H1 (cell line): ENCODE measurements around the gene SMIM1. TPM values are rescaled to one million over a fixed set of nuclear protein-coding genes. Genes with fewer than 3 reads are reported as not detected.

Source experiments
- CTCF ChIA-PET: fragments of 300-600 bp; sonication (Branson Sonifier 250); formaldehyde crosslinking; loops from one replicate; lab custom pipeline; 2021; ENCODE audit not compliant: partially characterized antibody; lab: Charles Lee
- POLR2A ChIA-PET: fragments of 300-600 bp; sonication (Branson Sonifier 250); formaldehyde crosslinking; loops from one replicate; lab custom pipeline; 2021; ENCODE audit warnings: inconsistent platforms; ENCODE audit not compliant: partially characterized antibody; lab: Charles Lee
- DNase-seq, 2 experiments: peaks; one replicate each; pipeline versions ENCODE4 v3.0.0 to v3.0.0-alpha.2; 2010 to 2022; ENCODE audit warnings: low spot score in 2 of 2, low read depth in 1 of 2, mixed read lengths in 1 of 2
- FAIRE-seq: peaks from 2 replicates; lab custom pipeline; 2011; peaks lifted over from hg19 to GRCh38; lab: Jason Lieb, UNC
- H2AFZ ChIP-seq: 2 replicates; pipeline ENCODE4 v1.8.1; 2012; ENCODE audit warnings: low read length, inconsistent platforms
- H2AK5ac ChIP-seq: 2 replicates; pipeline ENCODE4 v1.6.1; 2013; ENCODE audit warnings: low read depth, low read length
- H2BK120ac ChIP-seq: replicated peaks from 2 replicates; pipeline ENCODE3; 2013; ENCODE audit warnings: low read depth, low read length, inconsistent platforms
- H2BK12ac ChIP-seq: 2 replicates; pipeline ENCODE4 v1.6.1; 2013; ENCODE audit warnings: low read depth, low read length
- H2BK15ac ChIP-seq: 2 replicates; pipeline ENCODE4 v1.6.1; 2013; ENCODE audit warnings: low read length
- H2BK20ac ChIP-seq: 2 replicates; pipeline ENCODE4 v1.6.1; 2013; ENCODE audit warnings: low read length
- H2BK5ac ChIP-seq: 2 replicates; pipeline ENCODE4 v1.6.1; 2013; ENCODE audit warnings: low read depth, low read length
- H3K14ac ChIP-seq: 2 replicates; pipeline ENCODE4 v1.6.1; 2013; ENCODE audit warnings: inconsistent platforms; ENCODE audit not compliant: insufficient read length
- H3K18ac ChIP-seq: 2 replicates; pipeline ENCODE4 v1.6.1; 2013; ENCODE audit warnings: low read length; ENCODE audit errors: extremely low read depth
- H3K23ac ChIP-seq: 2 replicates; pipeline ENCODE4 v1.6.1; 2013; ENCODE audit warnings: inconsistent platforms; ENCODE audit not compliant: insufficient read length
- H3K23me2 ChIP-seq: 2 replicates; pipeline ENCODE4 v1.6.1; 2013; ENCODE audit warnings: low read depth, low read length
- H3K27ac ChIP-seq: 2 replicates; pipeline ENCODE4 v1.6.1; 2011; ENCODE audit warnings: low read depth, low read length, inconsistent platforms
- H3K27me3 ChIP-seq, 4 experiments: replicated peaks in 1 of 4; 1 replicate in 1 of 4; 2 replicates in 3 of 4; pipeline versions ENCODE4 v1.6.1 to v1.8.1; 2011 to 2013; ENCODE audit warnings: low read length in 3 of 4, mild to moderate bottlenecking in 3 of 4, inconsistent platforms in 2 of 4, mixed read lengths in 2 of 4, moderate library complexity in 1 of 4; ENCODE audit not compliant: control insufficient read depth in 3 of 4, insufficient read depth in 3 of 4; ENCODE audit errors: extremely low read depth in 1 of 4
- H3K36me3 ChIP-seq, 4 experiments: 2 replicates each; pipeline versions ENCODE4 v1.6.1 to v1.8.1; 2011 to 2013; ENCODE audit warnings: mild to moderate bottlenecking in 4 of 4, low read length in 3 of 4, moderate library complexity in 2 of 4, control low read depth in 1 of 4, inconsistent platforms in 1 of 4; ENCODE audit not compliant: insufficient read depth in 4 of 4, control insufficient read depth in 2 of 4
- H3K4ac ChIP-seq: replicated peaks from 2 replicates; pipeline ENCODE3; 2013; ENCODE audit warnings: low read length, low read depth, mixed read lengths, inconsistent platforms; ENCODE audit not compliant: insufficient read length
- H3K4me1 ChIP-seq, 4 experiments: replicated peaks in 1 of 4; 1 replicate in 1 of 4; 2 replicates in 3 of 4; pipeline versions ENCODE4 v1.6.1 to v1.8.1; 2011 to 2013; ENCODE audit warnings: low read length in 3 of 4, inconsistent platforms in 2 of 4, mixed read lengths in 1 of 4; ENCODE audit not compliant: insufficient read depth in 4 of 4, control insufficient read depth in 3 of 4
- H3K4me2 ChIP-seq, 2 experiments: 2 replicates each; pipeline versions ENCODE4 v1.6.1 to v1.8.1; 2011 to 2013; ENCODE audit warnings: low read depth in 2 of 2, low read length in 2 of 2, control low read depth in 1 of 2, inconsistent platforms in 1 of 2, mild to moderate bottlenecking in 1 of 2; ENCODE audit not compliant: insufficient read depth in 1 of 2
- H3K4me3 ChIP-seq, 4 experiments: fragments of 200-600, 300-600 bp in 1 of 4; sonication (generic), shearing (Covaris generic), sonication (Bioruptor Twin) in 1 of 4; 2 replicates each; pipeline versions ENCODE4 v1.5.1 to v1.8.1; 2011 to 2016; ENCODE audit warnings: low read length in 4 of 4, low read depth in 3 of 4, control low read depth in 2 of 4, inconsistent platforms in 2 of 4, mild to moderate bottlenecking in 2 of 4, mixed read lengths in 1 of 4, moderate library complexity in 1 of 4; ENCODE audit not compliant: insufficient read depth in 2 of 4; ENCODE audit errors: extremely low read depth in 1 of 4
- H3K56ac ChIP-seq: replicated peaks from 2 replicates; pipeline ENCODE3; 2013; ENCODE audit warnings: low read depth, mild to moderate bottlenecking, mixed read lengths, low read length, inconsistent platforms; ENCODE audit not compliant: insufficient read length
- H3K79me1 ChIP-seq: 2 replicates; pipeline ENCODE4 v1.6.1; 2013; ENCODE audit warnings: low read depth, low read length, control low read depth
- H3K79me2 ChIP-seq, 2 experiments: 2 replicates each; pipeline versions ENCODE4 v1.6.1 to v1.8.1; 2012 to 2013; ENCODE audit warnings: low read length in 2 of 2, mild to moderate bottlenecking in 2 of 2, inconsistent platforms in 1 of 2; ENCODE audit not compliant: insufficient read depth in 2 of 2, control insufficient read depth in 1 of 2
- H3K9ac ChIP-seq, 4 experiments: replicated peaks in 1 of 4; 1 replicate in 1 of 4; 2 replicates in 3 of 4; pipeline versions ENCODE4 v1.6.1 to v1.8.1; 2011 to 2013; ENCODE audit warnings: low read depth in 3 of 4, low read length in 3 of 4, control low read depth in 2 of 4, mild to moderate bottlenecking in 2 of 4, moderate library complexity in 2 of 4, inconsistent platforms in 1 of 4; ENCODE audit errors: extremely low read depth in 1 of 4
- H3K9me3 ChIP-seq, 2 experiments: 2 replicates each; pipeline versions ENCODE4 v1.6.1 to v1.8.1; 2012 to 2013; ENCODE audit warnings: mild to moderate bottlenecking in 2 of 2, moderate library complexity in 2 of 2, control low read depth in 1 of 2, inconsistent platforms in 1 of 2, low read depth in 1 of 2, low read length in 1 of 2, mixed read lengths in 1 of 2; ENCODE audit not compliant: insufficient read depth in 2 of 2
- H4K20me1 ChIP-seq, 2 experiments: replicated peaks in 1 of 2; 2 replicates each; pipeline versions ENCODE3 to v1.8.1; 2011 to 2013; ENCODE audit warnings: inconsistent platforms in 2 of 2, low read length in 2 of 2, mild to moderate bottlenecking in 1 of 2; ENCODE audit not compliant: insufficient read depth in 2 of 2, control insufficient read depth in 1 of 2
- H4K5ac ChIP-seq: 2 replicates; pipeline ENCODE4 v1.6.1; 2013; ENCODE audit warnings: low read length, low read depth, mixed read lengths, inconsistent platforms; ENCODE audit not compliant: insufficient read length
- H4K8ac ChIP-seq: 2 replicates; pipeline ENCODE4 v1.8.0; 2013; ENCODE audit warnings: mild to moderate bottlenecking, moderate library complexity, low read length, inconsistent platforms; ENCODE audit not compliant: insufficient read depth; ENCODE audit errors: extremely low read depth
- H4K91ac ChIP-seq: replicated peaks from 2 replicates; pipeline ENCODE3; 2013; ENCODE audit warnings: low read length, mixed read lengths, inconsistent platforms; ENCODE audit not compliant: insufficient read length
- CBX5 ChIP-seq: fragments of 300-800, 300-1000 bp; sonication (generic); IDR thresholded peaks from 2 replicates; pipeline ENCODE4 v1.7.1; 2016; ENCODE audit warnings: antibody characterized with exemption, low read length, low read depth
- CBX8 ChIP-seq: fragments of 300-800, 300-1000 bp; sonication (generic); IDR thresholded peaks from 2 replicates; pipeline ENCODE4 v1.7.1; 2016; ENCODE audit warnings: low read depth, low read length, borderline replicate concordance
- MAFK ChIP-seq: IDR thresholded peaks from 2 replicates; pipeline ENCODE4 v1.6.1; 2012; ENCODE audit warnings: low read depth, mild to moderate bottlenecking, improper control_type of control experiment, low read length
- POLR2A ChIP-seq, 2 experiments: IDR thresholded peaks; 1 replicate in 1 of 2; 2 replicates in 1 of 2; pipeline ENCODE4 v1.6.1; 2011; ENCODE audit warnings: low read depth in 2 of 2, low read length in 2 of 2, mild to moderate bottlenecking in 2 of 2; ENCODE audit errors: control extremely low read depth in 1 of 2
- POLR2AphosphoS5 ChIP-seq: IDR thresholded peaks from 2 replicates; pipeline ENCODE4 v1.6.1; 2011; ENCODE audit warnings: low read depth, low read length
- RBBP5 ChIP-seq: IDR thresholded peaks from 2 replicates; pipeline ENCODE4 v1.7.1; 2012; ENCODE audit warnings: low read depth, mild to moderate bottlenecking, inconsistent platforms, low read length, moderate library complexity, borderline replicate concordance
- RFX5 ChIP-seq: IDR thresholded peaks from 2 replicates; pipeline ENCODE4 v1.6.1; 2011; ENCODE audit warnings: low read depth, low read length, improper control_type of control experiment, borderline replicate concordance
- RXRA ChIP-seq: IDR thresholded peaks from 2 replicates; pipeline ENCODE4 v1.6.1; 2011; ENCODE audit warnings: low read depth, mild to moderate bottlenecking, low read length, moderate library complexity; ENCODE audit not compliant: insufficient read depth
- SIRT6 ChIP-seq: IDR thresholded peaks from one replicate; pipeline ENCODE4 v1.7.1; 2012; ENCODE audit warnings: low read length, inconsistent platforms
- SP1 ChIP-seq: IDR thresholded peaks from 2 replicates; pipeline ENCODE4 v1.6.1; 2011; ENCODE audit warnings: low read depth, low read length
- TEAD4 ChIP-seq: IDR thresholded peaks from 2 replicates; pipeline ENCODE4 v1.6.1; 2012; ENCODE audit warnings: low read depth, low read length, inconsistent platforms, mixed read lengths
- ZNF274 ChIP-seq: IDR thresholded peaks from 2 replicates; pipeline ENCODE4 v1.7.0; 2012; ENCODE audit warnings: low read length, borderline replicate concordance; ENCODE audit errors: extremely low read depth
- WGBS, 2 experiments: shearing (Covaris generic) in 1 of 2; methylation state at CpG; one replicate each; pipeline versions ENCODE4 v1.1.6 to v1.1.7; 2013 to 2015; ENCODE audit warnings: low lambda C conversion rate in 2 of 2, mixed read lengths in 2 of 2, inconsistent platforms in 1 of 2, low coverage in 1 of 2, missing lambda C conversion rate in 1 of 2; ENCODE audit not compliant: insufficient replicate concordance in 2 of 2, insufficient coverage in 1 of 2, insufficient read length in 1 of 2; ENCODE audit errors: extremely low coverage in 1 of 2, missing lambda C conversion rate in 1 of 2; 5-methylcytosine and 5-hydroxymethylcytosine counted together
- polyA plus RNA-seq, 7 experiments: library from polyadenylated mRNA; depleted of rRNA in 3 of 7; stranded (reverse) in 5 of 7; unstranded in 2 of 7; fragments of >200 nt in 5 of 7; fragments of 200-250 nt in 2 of 7; gene quantifications; 1 replicate in 5 of 7; 2 replicates in 1 of 7; 4 replicates in 1 of 7; pipeline versions ENCODE4 v1.2.1 to v1.2.3, GENCODE V29; 2011 to 2013; ENCODE audit warnings: missing spikeins in 2 of 7, mixed read lengths in 2 of 7
- total RNA-seq: library from RNA; stranded (reverse); fragmentation: NEBNext Ultra II Directional; extraction: Animal tissue kit (Norgen Biotek cat#: 25700); gene quantifications from 2 replicates; pipeline ENCODE4 v1.2.1, GENCODE V29; 2021

Gene SMIM1
- total and polyA plus RNA-seq, 2 of the 8 experiments (the other 6 are each of a cell fraction or from before 2014, with no cell fraction given) = 7.7 to 9.7 TPM

DNA sequence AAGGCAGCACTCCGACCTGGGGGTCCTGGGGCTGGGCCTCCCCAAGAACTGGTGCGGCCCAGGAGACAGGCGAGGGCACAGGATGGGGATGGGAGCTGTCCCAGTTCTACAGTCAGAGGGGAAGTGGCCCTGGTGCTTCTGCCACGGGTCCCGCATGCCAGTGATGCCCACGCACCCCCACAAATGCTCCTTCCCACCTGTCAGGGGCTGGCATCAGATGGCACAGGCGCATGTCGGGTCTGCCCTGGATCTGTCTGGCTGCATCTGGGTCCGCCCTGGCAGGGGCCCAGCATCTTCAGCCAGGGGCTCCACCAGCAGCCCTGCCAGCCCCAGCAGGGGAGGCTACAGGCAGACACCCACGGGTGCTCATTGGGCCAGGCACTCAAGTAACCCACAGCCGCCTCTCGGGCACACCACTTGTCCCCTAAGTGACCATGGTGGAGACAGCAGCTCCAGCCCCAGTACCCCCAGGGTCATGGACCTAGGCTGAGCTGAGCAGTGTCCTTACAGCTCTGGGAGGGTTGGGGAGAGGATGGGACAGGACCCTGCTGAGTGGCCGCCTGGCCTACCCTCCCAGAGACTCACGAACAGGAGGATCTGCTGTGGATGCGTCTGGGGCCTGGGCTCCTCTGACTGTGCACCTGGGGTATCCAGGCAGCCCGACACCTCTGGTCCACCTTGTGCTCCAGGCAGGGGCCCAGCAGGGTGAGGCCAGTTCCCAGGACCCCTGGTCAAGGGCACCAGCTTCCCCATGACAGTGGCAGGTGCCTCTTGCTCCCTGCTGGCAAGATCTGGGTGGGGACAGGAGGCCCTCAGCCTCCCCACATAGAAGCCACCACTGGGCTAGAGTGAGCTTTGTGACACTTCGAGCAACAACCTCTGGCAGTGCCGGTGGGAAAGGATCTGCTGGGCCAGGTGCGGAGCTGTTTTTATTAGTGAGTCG is 5.4 kb downstream of the SMIM1 start:
- Histone ChIP-seq H4K5ac (no peak overlapping the region), H3K27ac (no peak overlapping the region), H2BK12ac (no peak overlapping the region), H2BK15ac (no peak overlapping the region), H3K23me2 (peaks cover 2% of the 10 kb centered on the region; the same call in 1 of the 2 replicates), H2AK5ac (no peak overlapping the region), H3K14ac (no peak overlapping the region), H2BK120ac (no peak overlapping the region), H3K4ac (no peak overlapping the region), H3K27me3 (no peaks in the 10 kb centered on the region; a peak in 1 of 7 replicates), H3K18ac (no peak overlapping the region), H2BK20ac (no peak overlapping the region), H4K8ac (no peak overlapping the region; the same call in 1 of the 2 replicates), H3K79me1 (no peaks in the 10 kb centered on the region; the same call in 1 of the 2 replicates), H3K79me2 (no peaks in the 10 kb centered on the region), H4K20me1 (peaks cover 8 to 26% of the 10 kb centered on the region in 2 experiments), H3K56ac (no peak overlapping the region), H3K9me3 (no peaks in the 10 kb centered on the region), H2AFZ (no peak overlapping the region), H4K91ac (no peak overlapping the region), H3K23ac (no peak overlapping the region), H2BK5ac (no peak overlapping the region; the same call in 1 of the 2 replicates), H3K4me3 (no peak overlapping the region), H3K4me1 (peaks cover 0 to 29% (median 11%) of the 10 kb centered on the region in 4 experiments; a peak in 6 of 7 replicates), H3K4me2 (no peak overlapping the region), H3K36me3 (peaks cover 19 to 34% (median 31%) of the 10 kb centered on the region in 4 experiments), H3K9ac (no peak overlapping the region)
- ChIA-PET POLR2A (interaction anchor here (0.8 to 5.8 kb wide), 5 partner anchors 12 to 58 kb away, joined by 3 to 84 read pairs (median 3); partner anchors contain the start of gene LRRC47), CTCF (interaction anchor here (0.6 to 3.0 kb wide), 9 partner anchors 8 to 1670 kb away, joined by 3 to 24 read pairs (median 3); no protein-coding TSS in a partner anchor)
- DNase-seq (no peak), FAIRE-seq (no peak)
- TF ChIP-seq SIRT6 = no peak
- TF ChIP-seq CBX8 = no peak
- no peak for TF ChIP-seq CBX5
- no peak for TF ChIP-seq POLR2A (IDR thresholded peaks at IDR 0.05; ENCODE audit: control extremely low read depth in 1 of 2, low read depth in 2 of 2, low read length in 2 of 2)
- TF ChIP-seq RBBP5 = no peak
- TF ChIP-seq POLR2AphosphoS5 = no peak
- TF ChIP-seq SP1 = no peak
- no peak for TF ChIP-seq TEAD4
- TF ChIP-seq RXRA = no peak
- TF ChIP-seq ZNF274 = no peak
- TF ChIP-seq RFX5 = no peak
- TF ChIP-seq MAFK = no peak
- 98% methylated on average over 16 of the region's 20 CpGs; no CpG with 5 or more reads in 1 of the 2 experiments for WGBS, 2 experiments
